ENCODE results near the gene TM2D1. TPM values are rescaled to one million over a fixed set of nuclear protein-coding genes. Genes with fewer than 3 reads are reported as not detected.

TM2D1 gene
- total RNA-seq, 1 donor from 2014 or later = 93.4 TPM

DNA sequence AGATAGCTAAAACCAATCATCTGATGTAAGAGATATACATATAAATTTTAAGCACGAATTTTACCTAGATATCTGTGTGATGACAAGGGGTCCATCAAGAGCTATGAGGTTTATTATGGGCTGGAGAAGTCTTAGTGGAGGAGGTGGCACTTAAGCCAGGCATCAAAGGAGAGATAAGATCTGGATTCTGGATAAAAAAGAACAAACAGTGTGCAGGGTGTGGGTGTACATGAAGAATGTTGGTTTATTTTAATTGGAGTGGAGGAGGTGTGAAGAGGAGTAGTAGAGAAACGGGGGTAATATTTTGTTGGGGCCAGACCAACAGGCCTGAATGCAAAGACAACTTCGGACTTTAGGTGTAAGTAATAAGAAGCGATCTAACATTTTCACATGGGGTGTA, 80.6 kb downstream of the TM2D1 start:
- DNase-seq (ENCODE audit: low read depth) = no peak

DNA sequence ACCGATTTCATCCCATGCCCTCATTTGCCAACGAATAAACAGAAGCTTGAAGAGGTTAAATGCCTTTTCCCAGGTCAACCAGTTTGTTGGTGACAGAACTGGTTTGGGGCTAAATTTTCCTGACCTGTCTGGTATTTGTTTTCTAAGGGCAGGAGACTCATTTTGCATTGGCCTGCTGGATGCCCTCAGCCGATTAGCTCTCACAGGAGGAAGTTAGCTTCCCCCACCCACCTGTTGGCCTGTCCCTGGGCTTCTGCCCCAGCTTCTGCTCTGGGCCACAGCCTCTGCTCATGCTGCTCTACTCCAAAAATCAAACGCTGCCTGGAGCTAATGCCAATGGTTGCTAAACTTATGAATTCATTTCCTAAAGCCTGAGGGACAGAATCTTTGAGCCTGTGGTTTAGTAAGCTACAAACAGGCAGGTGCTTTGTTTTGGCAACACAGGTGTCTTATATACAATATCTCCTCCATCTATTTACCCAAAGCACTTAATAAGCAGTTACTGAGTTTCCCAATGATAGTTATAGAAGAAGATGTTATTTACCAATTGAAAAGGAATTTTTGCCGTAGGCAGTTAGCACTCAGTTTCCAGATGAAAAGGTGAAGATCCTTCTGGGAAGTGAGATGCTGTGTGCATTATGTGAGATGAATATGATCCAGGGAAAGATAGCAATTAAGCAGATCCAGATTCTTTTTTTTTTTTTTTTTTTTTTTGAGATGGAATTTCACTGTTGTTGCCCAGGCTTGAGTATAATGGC, 82.3 kb downstream of the TM2D1 start:
- DNase-seq (ENCODE audit: low read depth) = no peak

DNA sequence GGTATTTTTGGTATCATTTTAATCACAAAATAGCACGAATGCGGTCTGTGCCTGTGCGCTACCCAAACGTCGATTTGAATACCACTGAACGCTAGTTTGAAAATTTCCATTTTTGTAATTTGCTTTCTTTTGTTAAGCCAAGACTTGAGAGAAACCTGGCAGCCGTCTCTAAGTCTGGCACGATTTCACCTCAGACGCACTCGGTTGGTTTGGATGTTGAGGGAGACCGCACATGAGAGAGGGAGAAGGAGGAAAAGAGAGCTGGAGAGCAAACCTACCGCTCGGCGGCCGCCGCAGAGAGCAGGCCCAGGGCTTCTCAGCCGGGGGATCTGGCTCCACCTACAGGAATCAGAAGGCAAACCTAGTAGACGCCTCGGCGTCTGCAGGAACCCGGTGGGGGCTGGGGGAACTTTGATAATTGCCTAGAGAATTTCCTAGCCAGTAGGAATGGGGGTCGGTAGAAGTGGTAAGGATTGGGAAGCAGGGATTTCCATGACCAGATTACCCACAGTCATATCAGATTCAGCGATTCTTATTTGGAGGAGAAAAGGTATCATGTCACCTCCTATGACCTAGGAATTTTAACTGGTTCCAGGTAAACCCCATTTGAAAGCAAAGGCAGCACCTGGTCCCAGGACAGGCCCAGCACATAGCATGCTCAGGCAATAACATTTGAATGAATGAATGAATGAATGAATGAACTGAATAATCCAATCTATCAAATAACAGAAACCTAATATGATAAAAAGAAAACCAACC, 83.2 kb downstream of the TM2D1 start:
- DNase-seq (ENCODE audit: low read depth) = peak; percentile 32

DNA sequence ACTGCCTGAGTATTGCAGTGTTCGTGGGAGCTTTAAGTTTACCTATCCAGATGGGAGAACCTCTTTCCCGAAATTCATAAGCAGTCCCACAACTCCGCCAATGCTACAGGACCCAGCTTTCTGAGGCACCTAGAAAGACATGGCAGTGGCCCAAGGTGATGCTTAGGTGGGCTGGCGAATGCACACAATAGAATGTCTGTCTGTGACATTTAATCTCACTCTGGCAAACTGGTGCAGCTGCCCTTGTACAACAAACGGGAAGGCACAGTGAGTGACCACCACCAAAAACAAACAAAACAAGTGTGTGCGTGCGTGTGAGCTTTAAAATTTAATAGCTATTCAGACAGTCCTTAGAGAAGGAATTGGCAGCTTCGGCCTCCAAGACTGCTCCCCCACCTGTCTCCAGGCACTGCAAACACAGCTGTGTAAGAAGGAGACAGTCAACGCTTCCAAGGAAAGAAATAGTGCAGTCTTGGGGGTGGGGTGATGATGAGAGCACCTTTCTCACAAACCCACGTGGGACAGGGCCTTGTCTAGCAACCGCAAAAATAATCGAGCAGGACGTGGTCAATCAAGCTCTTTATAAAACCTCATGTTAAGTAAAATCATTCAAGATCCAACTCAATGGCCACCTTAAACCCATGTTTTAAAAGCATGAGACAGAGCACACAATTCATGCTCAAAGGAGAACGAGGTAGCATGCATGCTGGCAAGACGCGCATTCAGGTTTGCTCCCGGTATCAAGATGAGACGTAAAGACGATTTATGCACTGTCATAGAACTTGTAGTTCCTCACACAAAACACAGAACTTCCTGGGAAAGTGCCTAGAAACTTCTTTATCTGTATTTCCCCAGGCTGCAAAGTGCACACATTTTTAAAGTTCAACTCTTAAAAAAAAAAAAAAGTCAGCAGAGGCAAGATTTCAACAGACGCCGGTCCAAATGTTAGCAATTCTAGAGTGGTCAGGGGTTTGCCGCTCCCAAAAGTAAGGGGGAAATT, 84.1 kb downstream of the TM2D1 start:
- DNase-seq (ENCODE audit: low read depth) = no peak

DNA sequence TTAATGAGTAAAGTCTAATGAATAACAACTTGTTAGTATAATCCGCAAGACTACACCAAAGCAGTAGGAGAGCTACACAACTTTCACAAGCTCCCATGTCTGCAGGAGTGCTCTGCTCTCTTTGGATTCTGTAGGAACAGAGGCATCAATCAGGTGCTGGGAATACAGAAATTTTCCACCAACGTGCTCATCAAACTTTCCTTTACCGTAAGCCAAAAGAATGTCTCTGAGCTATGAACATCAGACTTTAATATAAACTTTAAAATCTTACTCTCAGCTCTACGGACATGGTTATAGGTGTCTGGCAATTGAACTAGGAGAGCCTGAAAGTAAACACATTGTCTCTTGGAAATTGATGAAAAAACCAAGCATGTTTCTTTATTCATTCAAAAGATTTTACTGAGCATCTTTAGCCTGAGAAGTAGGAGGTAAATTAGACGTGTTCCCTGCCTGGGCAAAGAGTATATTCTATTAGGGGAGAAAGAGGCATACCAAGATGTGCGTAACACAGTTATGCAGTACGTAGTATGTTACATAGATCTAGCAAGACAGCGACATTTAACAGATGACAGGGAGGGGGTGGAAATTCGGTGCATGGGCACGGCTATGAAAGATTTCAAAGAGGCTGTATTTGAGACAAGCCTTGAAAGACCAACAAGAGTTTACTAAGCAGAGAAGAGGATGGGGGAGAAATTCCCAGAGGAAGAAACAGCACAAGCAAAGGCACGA, 85.2 kb downstream of the TM2D1 start:
- DNase-seq (ENCODE audit: low read depth) = no peak

DNA sequence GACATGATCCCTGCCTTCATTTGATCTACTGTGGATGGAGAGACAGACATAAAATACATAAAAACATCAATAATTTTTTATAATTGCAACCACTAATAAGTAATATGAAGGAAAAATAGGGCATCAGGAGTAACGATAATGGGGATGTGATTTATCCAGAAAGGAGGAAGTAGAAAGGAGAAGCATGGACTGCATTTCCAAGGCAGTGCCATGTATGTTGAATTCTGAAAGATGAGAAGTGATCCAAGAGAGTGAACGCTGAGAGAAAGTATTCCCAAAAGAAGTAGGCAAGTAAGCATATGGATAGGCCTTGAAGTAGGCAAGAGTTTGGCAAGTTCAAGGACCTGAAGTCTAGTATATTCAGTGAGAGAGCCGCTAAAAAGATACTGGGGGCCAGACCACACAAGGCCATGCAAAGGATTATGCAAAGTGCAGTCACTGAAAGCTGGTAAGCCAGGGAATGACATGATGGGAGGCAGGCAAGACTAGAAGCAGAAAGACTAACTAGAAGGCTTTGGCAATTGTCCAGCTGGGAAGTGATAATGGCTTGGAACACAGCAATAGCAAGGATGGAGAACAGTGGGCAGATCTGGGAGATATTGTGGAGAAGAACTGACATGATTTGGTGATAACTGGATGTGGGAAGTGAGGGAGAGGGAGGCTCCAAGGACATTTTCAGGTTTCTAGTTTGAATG, 85.9 kb downstream of the TM2D1 start:
- no peak for DNase-seq (ENCODE audit: low read depth)

DNA sequence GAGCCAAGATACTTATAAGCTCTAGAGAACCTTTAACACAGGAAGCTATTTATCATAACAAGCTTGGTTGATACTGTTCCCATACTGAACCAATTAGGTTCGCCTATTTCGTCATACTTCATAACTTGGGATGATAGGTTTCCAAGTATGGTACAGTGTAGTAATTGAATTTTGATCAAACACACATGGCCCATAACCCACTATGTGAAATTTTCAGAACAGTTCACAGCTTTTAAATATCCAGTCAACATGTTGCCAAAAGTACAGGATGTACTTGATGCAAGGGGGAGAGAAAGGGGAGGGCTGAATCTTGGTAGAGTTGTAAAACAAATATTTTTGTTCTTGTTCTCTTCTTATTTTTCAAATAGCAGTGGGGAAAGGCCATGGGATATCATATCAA, 86.6 kb downstream of the TM2D1 start:
- no peak for DNase-seq (ENCODE audit: low read depth)

DNA sequence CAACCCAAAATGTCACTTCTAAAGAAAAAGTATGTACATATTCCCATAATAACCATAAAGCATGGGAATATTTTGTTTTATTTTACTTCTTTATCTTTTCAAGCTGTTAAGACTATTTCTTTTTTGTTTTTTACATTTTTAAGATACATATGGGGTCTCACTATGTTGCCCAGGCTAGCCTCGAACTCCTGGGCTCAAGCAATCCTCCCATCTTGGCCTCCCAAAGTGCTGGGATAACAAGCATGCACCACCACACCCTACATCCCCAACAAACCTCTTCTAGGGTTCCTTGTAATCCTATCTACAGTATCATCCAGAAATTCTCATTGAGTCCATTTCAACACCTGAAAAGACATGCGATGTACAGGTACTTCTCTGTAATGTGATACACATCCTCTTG, 87.5 kb downstream of the TM2D1 start:
- DNase-seq (ENCODE audit: low read depth) = no peak

DNA sequence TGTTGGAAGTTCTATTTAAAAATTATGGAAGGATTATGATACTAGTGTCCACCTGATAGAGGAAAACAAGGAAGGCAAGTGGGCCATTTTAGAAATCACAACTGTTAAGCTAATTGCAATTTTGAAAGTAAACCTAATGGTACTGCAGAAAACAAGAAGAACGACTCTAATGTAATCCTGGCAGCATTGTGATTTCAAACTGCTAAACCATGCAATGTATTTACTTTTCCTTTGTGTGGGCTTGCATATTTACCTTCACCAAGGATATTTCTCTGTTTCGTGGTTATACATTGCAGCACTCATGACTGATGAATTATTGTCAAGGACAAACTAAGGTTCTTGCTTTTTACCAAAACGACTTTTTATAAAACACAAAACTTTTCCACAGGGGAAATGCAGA, 88.1 kb downstream of the TM2D1 start:
- peak; percentile 20 for DNase-seq (ENCODE audit: low read depth)

DNA sequence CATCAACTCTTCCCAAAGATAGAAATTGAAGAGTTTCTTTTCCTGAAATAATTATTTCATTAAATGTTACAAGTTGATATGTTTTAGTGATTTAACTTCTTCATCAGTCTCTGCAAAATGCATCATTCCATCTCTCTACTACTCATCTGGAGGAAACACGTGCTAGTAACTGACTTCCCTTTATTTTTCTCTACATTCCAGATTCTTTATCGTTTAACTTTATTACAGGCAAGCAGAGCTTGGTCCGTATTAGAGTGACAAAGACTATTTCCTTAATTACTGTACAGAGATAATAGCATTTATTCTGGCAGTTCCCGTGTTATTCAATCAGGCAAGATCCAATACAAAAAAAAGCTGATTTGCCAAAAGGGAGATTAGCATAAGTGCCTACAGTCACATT, 88.6 kb downstream of the TM2D1 start:
- DNase-seq (ENCODE audit: low read depth) = no peak

DNA sequence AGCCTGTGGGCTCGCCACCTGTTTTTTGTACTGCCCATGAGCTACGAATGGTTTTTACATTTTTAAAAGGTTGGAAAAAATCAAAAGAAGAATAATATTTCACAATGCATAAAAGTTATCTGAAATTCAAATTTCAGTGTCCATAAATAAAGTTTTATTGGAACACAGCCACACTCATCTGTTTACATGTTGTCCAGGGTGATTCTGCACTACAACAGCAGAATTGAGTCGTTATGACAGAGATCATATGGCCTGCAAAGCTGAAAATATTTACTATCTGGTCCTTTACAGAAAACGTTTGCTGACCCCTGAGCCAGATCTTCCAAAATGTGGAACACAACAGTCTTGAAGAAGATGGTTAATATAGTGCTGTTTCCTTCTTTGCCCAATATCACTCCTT, 89.4 kb downstream of the TM2D1 start:
- DNase-seq (ENCODE audit: low read depth) = no peak

DNA sequence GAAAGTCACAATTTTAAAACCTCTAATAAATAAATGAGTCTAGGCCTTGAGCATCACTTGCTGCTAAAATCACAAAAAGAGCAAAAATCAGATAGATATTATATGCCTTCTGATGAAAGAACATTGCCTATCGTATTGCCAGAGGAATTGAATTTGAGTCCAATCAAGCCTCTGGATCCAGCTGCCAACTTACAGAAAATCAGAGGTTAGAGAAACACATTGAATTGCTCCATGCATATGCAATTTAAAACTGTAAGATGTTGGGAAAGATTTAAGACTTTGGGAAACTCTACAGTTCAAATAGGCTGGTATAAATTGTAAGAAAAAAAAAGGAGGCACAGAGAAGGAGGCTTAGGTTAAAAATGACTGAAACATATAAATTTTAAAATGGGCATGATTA, 93.5 kb downstream of the TM2D1 start:
- DNase-seq (ENCODE audit: low read depth) = no peak

Other genes starting within 250 kb of the TM2D1 start
- 61.0 and 124 TPM in 2 replicates for gene PATJ, start 17.3 kb upstream of the TM2D1 start, total RNA-seq

Data from renal cortical epithelial cell (primary cell).